Omental fat pad (tissue), 4 donors: ENCODE results near the gene DDX10. TPM values are rescaled to one million over a fixed set of nuclear protein-coding genes. Genes with fewer than 3 reads are reported as not detected.

ENCODE experiments used
- ATAC-seq: fragments of 150-250 bp; one replicate; pipeline ENCODE4 v1.9.1; 2016; ENCODE audit warnings: mild to moderate bottlenecking, moderate library complexity; ENCODE audit not compliant: low FRiP score
- DNase-seq: peaks from one replicate; pipeline ENCODE4 v3.0.0-alpha.2; 2019; ENCODE audit warnings: low spot score
- total RNA-seq, 4 donors: library from RNA; depleted of rRNA; stranded (reverse); fragments of >200 nt; gene quantifications; one replicate each; pipeline ENCODE4 v1.1.0, GENCODE V29; 2016
- TF ChIP-seq, protein P1 (sequence below), 3 donors: fragments of 450-650 bp; IDR thresholded peaks; one replicate each; pipeline ENCODE4 v1.5.1; 2016 to 2017; ENCODE audit warnings: antibody characterized with exemption in 3 of 3, mild to moderate bottlenecking in 3 of 3, moderate library complexity in 2 of 3

Gene DDX10
- total RNA-seq, 4 donors from 2014 or later: 20.2 to 60.6 (median 26.5) TPM

DNA sequence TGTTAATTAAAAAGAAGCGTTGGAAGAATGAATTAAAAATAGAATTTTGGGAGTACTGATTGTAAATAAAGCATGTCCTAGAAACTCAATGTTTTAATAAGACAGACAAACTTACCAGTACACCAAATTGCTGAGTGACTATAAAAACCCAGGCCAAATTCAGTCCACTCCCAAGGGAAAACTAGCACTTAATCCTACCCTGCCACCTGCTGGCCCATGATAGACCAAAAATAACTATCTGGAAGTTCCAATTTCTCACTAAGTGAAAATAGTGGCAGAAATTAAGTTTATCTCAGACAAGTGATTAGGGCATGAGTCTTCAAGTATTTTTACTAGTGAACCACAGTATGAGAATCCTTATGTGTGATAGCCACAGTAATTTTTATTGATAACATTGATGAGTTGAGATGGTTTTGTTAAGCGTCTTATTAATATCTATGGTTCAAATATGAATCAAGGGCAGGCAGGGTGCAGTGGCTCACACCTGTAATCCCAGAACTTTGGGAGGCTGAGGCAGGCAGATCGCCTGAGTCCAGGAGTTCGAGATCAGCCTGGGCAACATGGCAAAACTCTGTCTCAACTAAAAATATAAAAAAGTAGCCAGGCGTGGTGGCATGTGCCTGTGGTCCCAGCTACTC is 9.8 kb upstream of the DDX10 start:
- ATAC-seq (no peak), DNase-seq (no peak)
- TF ChIP-seq, protein P1, sequence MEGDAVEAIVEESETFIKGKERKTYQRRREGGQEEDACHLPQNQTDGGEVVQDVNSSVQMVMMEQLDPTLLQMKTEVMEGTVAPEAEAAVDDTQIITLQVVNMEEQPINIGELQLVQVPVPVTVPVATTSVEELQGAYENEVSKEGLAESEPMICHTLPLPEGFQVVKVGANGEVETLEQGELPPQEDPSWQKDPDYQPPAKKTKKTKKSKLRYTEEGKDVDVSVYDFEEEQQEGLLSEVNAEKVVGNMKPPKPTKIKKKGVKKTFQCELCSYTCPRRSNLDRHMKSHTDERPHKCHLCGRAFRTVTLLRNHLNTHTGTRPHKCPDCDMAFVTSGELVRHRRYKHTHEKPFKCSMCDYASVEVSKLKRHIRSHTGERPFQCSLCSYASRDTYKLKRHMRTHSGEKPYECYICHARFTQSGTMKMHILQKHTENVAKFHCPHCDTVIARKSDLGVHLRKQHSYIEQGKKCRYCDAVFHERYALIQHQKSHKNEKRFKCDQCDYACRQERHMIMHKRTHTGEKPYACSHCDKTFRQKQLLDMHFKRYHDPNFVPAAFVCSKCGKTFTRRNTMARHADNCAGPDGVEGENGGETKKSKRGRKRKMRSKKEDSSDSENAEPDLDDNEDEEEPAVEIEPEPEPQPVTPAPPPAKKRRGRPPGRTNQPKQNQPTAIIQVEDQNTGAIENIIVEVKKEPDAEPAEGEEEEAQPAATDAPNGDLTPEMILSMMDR (IDR thresholded peaks at IDR 0.05): no peak

DNA sequence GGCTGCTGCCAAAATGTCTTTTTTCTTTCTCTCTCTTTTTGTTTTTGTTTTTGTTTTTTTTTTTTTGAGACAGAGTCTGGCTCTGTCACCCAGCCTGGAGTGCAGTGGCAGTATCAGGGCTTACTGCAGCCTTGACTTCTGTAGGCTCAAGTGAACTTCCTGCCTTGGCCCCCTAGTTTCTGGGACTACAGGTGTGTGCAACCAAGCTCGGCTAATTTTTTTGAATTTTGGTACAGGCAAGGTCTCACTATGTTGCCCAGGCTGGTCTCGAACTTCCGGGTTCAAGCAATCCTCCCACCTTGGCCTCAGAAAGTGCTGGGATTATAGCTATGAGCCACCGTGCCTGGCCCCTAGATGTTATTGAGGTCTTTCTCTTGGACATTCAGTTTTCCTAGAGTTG is 2.2 kb upstream of the DDX10 start:
- no peak for ATAC-seq
- TF ChIP-seq, protein P1 (IDR thresholded peaks at IDR 0.05): no peak
- DNase-seq: no peak

DNA sequence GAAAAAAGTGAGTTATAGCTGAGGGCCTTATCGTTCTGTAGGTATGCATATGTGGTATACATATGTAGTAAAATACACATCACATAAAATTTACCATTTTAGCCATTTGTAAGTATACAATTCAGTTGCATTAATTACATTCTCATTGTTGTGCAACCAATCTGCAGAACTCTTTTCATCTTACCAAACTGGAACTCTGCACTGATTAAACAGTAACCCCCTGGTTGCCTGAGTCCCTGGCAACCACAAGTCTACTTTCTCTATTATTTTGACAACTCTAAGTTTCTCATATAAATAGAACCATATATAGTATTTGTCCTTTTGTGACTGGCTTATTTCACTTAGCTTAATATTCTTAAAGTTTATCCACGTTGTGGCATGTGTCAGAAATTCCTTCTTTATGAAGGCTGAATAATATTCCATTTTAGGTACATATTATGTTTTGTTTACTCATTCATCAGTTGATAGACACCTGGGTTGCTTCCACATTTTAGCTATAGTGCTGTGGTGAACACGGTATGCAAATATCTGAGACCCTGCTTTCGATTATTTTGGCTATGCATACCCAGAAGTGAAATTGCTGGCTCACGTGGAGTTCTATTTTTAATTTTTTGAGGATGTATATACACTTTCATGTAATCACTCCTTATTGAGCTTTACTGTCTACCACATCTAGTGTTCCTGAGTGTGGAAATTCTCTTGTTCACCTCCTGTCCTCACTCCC is 1.6 kb upstream of the DDX10 start:
- TF ChIP-seq, protein P1 (IDR thresholded peaks at IDR 0.05): no peak
- ATAC-seq (no peak), DNase-seq (no peak)

DNA sequence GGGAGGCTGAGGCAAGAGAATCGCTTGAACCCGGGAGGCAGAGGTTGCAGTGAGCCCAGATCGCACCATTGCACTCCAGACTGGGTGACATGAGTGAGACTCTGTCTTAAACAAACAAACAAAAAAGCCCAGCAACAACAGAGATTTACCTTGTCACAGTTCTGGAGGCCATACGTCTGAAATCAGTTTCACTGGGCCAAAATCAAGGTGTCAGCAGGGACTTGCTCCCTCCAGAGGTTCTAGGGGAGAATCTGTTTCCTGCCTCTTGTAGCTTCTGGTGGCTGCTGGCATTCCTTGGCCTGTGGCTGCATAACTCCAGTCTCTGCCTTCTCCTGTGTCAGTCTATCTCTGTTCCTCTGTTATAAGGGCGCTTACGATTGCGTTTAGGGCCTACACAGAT is 1.5 kb downstream of the DDX10 start:
- TF ChIP-seq, protein P1 (IDR thresholded peaks at IDR 0.05): no peak
- no peak for ATAC-seq
- DNase-seq: no peak

DNA sequence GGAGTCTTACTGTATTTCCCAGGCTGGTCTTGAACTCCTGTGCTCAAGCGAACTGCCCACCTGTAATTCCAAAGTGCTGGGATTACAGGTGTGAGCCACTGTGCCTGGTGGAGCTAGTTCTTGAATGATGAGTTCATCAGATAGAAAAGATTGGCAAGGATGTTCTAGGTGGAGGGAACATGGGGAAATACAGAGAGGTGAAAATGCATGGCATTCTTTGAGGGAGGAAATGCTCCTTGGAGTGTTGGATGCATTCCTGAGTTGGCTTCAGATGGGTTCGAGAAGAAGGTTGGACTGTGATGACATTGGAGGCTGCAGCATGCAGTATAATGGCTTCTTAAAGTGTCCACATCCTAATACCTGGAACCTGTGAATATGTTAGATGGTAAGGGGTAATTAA is 4.4 kb downstream of the DDX10 start:
- DNase-seq (no peak), ATAC-seq (no peak)
- TF ChIP-seq, protein P1 (IDR thresholded peaks at IDR 0.05): no peak

DNA sequence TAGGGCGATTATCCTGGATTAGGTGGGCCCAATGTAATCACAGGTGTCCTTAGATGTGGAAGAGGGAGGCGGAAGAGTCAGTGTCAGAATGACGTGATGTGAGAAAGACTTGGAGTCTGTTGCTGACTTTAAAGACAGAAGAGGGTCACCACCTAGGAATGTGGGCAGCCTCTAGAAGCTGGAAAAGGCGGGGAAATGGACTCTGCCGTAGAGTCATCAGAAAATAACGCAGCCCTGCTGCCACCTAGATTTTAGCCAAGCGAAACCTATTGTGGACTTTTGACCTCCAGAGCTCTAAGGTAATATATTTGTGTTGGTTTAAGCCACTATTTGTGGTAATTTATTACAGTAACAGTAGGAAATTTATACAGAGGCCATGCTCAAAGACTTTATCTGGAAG is 4.8 kb downstream of the DDX10 start:
- DNase-seq: no peak
- ATAC-seq: no peak
- TF ChIP-seq, protein P1 (IDR thresholded peaks at IDR 0.05): no peak

DNA sequence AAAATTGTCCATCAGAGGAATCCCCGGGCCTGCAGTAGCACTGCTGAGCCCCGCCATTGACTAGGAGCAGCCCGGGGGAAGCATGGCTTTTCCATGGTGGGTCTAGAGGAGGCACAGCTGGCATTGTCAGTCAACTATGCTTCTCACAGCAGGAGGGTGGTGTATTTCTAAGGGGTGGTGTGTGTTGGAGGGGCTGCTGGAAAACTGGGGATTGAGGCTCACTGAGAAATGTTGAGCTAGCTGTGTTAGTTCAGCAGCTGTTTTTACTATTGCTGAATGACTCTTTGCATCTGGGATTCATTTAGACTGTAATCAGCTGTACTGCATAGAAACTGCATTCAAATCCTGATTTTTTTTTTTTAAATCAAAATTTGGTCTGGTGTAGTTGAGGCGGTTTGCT is 5.6 kb downstream of the DDX10 start:
- no peak for ATAC-seq
- TF ChIP-seq, protein P1 (IDR thresholded peaks at IDR 0.05): no peak
- DNase-seq: no peak
